HG03135 (cell line): ENCODE measurements around the gene C5orf46.
"Not testable (repeated sequence)": the region's sequence is repeated elsewhere in the genome, so short reads cannot be mapped to it uniquely, and the experiment has no call there.

Source experiments
- ATAC-seq: cut with Tn5 transposase; IDR thresholded peaks from one replicate; pipeline ENCODE4 v1.9.1; 2021; ENCODE audit warnings: mild to moderate bottlenecking, moderate library complexity; ENCODE audit not compliant: unreplicated experiment

C5orf46 gene

DNA sequence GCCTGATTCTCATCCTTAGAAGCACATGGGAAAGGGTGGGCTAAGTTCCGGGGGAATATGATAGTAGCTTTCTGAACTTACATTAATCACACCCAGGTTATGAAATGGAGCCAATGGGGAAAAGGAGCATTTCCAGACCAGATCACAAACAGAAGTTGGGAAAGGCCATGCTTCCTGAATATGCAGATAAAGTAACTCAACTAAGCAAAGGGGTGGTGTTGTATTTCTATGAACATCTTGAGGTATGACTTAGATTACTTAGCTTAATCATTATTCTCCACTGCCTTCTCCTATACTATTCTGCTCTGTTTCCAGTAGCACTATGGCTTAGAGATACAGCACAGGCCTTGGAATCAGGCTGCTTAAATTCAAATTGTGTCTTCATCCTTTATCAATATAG lies 10.5 kb downstream of the C5orf46 start:
- ATAC-seq, result no peak

DNA sequence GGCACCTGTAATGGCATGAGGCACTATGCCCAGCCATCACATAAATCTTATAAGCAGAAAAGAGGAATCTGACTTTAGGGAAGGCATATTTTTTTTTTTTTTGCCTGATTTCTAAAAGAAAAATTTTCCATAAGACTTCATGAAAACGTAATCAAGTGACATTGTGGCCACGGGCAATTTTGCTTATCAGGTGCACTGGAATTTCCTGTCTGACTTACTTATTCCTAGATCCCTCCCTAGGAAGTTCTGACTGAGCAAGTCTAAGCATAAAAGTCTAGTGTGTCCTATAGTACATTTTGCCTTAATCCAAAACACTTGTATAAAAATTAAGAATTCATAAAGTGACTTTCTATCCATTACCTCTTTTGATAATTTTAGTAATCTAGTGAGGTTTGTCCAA lies 12.5 kb downstream of the C5orf46 start:
- no peak for ATAC-seq

DNA sequence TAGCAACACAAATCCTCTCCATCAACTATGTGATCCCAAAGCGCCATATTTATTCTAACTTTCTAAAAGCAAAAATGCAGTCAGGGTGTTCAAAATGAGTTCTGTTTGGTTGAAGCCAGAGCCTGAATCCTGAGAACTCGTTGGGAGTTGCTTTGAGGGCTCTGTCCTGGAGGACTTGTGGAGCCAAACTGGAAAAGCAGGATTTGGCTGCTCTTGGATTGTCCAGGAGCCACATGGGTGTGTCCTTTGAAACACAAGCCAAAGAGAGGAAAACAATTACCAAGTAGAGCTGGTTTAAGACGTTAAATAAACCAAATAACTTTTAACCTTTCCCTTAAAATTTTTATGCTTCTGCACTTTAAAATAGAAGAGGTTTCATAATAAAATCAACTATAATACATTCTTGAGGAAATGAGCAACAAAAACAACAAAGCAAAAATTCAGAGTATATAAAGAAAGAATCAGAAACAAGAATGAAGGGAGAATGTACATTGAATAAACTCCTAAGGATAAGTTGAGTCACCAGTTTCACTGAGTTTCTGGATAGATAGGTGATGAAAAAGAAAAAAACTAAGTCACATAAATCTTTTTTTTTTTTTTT lies 13.5 kb downstream of the C5orf46 start:
- ATAC-seq, result no peak

DNA sequence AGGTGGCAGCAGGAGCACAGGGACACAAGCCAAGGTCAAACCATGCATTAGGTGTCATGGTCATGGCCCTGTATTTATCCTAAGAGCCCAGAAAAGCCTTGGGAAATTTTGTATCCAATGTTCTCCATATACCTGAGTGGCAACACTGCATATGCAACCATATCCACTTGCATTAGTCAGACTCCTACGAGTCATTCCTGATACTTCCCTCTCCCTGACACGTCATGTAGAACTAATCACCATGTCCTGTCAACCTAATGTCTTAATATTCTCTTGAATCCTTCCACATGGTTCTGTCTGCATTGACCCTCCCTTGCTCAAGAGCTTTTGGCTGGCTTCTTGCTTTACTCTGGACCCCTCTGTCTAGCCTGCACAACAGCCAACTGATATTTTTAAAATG lies 18.4 kb downstream of the C5orf46 start:
- no peak for ATAC-seq

DNA sequence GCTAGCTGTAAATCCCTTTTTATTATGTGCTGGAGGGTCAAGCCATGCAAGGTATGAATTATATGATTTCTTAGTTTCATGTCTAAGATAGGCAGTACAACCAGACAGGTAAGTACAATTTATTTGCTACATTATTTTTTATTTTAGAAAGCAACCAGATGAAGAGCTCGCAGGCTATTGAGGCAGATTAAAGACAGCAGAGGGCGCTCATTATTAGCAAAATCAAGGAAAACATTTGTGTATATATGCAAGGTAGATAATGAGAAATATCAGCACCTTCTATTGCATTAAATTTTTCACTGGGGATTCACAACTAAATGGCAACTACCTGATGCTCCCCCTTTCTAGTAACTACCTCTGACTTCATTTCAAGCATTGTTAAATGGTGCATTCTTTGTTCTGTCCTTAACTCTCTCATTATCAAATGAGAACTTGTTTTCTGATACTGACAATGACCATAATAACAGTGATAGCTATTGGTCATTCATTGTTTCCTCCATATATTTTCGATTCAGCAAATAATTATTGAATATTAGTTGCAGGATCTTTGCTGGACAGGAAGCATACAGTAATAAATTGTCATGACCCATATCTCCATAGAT lies 19.2 kb downstream of the C5orf46 start:
- ATAC-seq, result no peak

DNA sequence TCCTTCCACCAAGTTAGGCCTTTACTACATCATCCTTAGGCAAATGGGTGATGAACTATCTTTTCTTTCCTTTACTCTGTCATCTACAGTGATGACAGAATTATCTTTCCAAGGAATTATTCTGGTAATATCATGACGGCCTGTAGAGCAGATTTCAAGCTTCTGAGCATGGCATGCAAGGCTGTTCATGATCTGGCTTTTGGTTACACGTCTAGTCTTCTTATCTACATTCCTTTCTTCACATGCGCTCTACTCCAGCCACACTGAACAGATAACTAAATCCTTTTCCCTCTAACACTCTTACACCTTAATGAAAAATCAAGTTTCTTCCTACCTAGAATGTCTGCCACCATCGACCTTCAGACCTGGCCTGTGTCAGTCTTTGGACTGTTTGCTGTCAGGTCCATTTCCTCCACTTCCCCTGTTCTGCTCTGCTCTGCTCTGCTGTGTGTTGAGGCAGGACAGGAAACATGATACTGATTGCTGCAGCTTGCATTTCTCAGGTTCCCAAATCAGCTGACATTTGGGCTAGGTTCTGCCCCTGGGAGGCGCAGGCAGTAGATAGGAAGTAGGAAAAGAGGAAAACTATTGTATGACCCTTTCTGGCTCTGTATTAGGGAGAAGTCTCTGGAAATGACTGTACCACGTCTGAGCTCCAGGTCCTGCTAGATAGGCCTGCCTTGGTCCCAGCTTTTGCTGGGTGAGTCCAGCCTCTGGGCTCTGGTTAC lies 23.6 kb downstream of the C5orf46 start:
- ATAC-seq, result no peak

DNA sequence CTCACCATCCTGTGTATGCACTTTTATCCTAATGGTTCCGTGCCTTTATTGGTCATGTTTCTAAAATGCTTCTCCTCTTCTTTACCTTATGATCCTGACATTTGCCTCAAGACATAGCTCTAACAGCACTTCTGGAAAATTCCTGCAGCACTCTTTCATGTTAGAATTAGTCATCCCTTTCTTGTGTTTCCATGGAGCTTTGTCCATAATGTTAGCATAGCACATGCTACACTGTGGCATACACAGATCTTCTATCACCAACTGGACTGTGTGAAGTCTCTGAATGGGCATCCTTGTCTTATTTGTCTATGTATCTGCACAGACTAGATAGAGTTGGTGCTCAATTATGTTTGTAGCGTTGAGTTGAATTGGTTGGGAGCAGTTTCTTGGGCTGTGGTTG lies 25.9 kb downstream of the C5orf46 start:
- no peak for ATAC-seq

DNA sequence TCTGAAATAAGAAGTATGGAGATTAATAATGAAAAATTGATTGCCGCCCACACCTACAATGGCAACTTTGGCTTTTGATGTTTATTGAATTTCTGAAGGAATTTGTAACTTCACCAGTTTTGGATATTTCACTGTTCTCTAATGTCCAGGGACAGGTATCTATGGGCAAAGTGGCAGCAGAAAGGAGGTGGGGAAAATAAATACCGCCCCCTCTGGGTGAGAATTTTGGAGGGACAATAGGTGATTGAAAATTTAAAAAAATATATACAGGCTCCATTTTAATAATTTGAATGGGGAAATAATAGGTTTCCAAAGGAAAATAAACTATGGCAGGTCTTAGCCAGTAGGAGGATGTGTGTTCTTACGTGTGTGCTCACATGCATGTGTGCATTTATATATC lies 26.6 kb downstream of the C5orf46 start:
- no peak for ATAC-seq

DNA sequence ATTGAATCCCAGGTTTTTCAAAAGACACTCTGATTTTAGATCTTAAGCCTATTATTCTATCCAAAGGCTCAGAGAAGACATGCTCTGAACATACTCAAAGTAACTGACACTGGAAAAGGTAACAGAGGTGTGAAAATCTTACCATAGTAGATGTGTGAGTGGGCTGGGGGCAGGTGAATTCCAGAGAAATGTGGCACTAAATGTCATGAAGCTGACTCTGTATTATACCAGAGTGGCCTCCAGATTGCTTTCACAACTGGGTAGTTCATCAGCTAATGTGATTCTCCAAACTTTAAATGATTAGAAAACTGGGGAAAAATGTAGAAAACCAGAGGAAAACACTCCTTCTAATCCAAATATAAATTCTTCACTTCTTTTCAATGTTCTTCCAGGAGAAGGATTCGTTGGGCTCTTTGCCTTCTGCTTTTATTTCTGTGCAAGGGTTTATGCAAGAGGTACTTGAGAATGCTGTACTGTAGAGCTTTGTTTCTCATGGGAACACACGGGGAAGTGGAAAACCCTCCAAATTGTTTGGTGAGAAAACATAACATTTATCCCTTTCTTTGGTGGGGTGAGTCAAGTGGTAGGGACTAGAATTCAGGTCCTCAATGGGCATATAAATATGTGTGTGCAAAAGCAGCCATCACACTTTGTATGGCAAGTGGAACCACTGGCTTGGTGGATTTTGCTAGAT lies 28.1 kb downstream of the C5orf46 start, which contains the start of gene SCGB3A2:
TSS of gene SCGB3A2 (plus strand) at position 646 of the 694 bp plus-strand sequence. CDS start 93 bp downstream, outside the sequence.
- no peak for ATAC-seq

DNA sequence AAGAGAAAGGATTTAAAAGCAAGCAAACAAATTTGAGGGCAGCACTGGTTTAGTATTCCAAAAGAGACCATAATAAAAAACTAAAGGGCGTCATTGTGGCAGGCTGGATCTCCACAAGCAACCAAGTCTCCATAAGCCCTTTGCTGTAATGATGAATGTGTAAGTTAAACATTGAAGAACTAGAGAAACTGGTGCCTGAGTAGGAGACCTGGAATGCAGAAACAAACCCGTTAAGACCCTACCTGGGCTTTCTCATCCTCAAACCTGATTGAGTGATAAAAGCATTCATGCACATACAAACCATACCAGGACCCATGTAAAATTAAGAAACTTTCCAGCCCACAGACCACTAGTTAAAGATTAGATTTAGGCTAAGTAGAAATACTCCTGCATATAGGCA lies 29.7 kb downstream of the C5orf46 start:
- no peak for ATAC-seq

DNA sequence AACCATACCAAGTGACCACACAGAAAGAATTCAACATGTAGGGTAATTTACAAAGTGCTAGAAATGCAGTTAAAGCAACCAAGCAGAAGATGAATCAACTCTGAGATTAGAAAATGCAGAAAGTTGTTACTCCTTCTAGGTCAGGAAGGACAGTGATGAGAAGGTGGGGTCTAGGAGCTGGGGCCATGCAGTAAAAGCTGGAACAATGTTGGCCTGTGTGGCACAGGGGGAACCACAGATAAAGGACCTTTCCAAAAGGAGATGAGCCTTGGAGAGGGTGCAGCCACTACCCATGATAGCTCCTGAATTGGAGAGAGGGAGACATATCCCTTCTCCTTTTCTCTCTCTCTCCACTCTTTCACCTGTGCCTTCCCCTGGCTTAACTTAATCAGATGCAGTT lies 30.2 kb downstream of the C5orf46 start:
- ATAC-seq, result no peak

DNA sequence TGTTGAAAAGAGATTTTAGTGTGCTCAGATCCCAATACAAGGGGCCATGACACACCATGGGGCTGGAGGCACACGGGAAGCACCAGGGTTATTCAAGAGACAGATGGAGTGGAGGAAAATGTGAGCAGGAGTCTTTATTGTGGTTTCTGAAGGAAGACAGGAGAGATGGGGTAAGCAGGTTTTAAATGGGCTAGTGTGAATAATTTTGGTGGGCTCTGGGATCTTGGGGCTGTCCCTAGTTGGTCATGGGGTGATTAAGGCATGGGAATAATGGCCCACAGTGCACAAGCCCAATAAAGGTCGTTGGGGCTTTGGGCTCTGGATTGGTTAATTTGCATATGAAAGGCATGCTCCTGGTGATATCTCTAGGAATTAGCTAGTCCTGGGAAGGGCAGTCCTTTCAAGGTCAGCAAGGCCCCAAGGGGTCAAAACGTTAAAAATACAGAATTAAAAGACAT lies 31.4 kb downstream of the C5orf46 start:
- ATAC-seq, result no peak

DNA sequence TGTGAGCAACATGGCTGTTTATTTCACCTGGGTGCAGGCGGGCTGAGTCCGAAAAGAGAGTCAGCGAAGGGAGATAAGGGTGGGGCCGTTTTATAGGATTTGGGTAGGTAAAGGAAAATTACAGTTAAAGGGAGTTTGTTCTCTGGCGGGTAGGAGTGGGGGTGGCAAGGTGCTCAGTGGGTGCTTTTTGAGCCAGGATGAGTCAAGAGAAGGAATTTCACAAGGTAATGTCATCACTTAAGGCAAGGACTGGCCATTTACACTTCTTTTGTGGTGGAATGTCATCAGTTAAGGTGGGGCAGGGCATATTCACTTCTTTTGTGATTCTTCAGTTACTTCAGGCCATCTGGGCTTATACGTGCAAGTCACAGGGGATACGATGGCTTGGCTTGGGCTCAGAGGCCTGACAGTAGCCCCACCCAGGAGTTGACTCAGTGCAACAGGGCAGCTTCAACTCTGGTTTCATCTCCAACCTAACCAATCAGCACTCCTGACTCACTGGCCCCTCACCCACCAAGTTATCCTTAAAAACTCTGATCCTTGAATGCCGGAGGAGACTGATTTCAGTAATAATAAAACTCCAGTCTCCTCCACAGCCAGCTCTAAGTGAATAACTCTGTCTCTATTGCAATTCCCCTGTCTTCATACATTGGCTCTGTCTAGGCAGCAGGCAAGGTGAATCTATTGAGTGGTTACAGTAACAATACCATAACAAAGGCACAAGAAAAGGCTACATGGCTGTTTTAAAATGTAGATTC lies 32.0 kb downstream of the C5orf46 start:
- ATAC-seq, result not testable (repeated sequence)

DNA sequence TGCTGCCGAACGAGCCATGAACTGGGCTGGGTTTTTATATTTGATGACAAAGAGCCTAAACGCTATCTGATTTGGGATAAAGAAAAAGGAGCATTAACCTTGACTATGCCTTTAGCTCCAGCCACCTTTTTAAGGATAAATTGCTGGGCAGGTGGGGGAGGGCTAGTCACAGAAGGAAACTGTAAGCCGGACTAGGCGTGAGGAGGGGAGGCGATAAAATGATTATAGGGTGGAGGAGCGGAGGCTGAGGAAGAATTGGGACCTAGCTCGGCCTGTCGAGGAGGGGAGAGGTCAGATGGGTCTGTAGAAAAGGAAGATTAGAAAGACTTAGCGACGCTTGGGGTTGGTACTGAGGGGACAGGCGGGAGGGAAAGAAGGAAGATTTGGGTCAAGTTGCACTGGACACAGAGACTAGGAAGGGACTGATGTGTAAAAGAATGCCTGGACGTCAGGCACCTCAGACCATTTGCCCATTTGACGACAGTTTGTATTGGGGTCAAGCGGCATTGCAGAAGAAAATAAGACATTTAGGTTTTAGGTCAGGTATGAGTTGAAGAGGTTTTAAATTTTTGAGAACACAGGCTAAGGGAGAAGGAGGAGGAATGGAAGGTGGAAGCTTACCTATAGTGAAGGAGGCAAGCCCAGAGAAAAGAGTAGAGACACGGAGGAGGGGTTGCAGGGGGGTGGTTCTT lies 33.4 kb downstream of the C5orf46 start:
- ATAC-seq, result not testable (repeated sequence)

DNA sequence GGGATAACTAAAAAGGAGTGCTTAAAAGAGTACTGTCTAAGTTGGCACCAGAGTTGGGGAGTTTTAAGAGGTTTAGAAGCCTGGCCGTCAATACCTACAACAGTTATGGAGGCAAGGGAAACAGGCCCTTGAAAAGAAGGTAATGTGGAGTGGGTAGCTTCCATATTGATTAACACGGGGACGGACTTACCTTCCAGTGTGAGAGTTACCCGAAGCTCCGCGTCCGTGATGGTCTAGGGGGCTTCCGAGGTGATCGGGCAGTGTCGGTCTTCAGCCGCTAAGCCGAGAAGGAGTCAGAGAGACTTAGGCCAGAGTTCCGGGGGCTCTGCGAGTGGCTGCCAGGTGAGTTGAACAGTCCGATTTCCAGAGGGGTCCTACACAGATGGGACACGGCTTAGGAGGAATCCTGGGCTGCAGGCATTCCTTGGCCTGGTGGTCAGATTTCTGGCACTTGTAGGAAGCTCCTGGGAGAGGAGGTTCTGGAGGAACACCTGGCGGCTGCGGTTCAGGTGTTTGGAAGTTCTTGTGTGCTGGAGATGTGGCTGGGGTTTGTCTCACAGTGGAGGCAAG lies 34.3 kb downstream of the C5orf46 start:
- ATAC-seq, result not testable (repeated sequence)

DNA sequence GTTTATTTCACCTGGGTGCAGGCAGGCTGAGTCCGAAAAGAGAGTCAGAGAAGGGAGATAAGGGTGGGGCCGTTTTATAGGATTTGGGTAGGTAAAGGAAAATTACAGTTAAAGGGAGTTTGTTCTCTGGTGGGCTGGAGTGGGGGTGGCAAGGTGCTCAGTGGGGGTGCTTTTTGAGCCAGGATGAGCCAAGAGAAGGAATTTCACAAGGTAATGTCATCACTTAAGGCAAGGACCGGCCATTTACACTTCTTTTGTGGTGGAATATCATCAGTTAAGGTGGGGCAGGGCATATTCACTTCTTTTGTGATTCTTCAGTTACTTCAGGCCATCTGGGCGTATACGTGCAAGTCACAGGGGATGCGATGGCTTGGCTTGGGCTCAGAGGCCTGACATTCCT lies 36.4 kb downstream of the C5orf46 start:
- not testable (repeated sequence) for ATAC-seq

DNA sequence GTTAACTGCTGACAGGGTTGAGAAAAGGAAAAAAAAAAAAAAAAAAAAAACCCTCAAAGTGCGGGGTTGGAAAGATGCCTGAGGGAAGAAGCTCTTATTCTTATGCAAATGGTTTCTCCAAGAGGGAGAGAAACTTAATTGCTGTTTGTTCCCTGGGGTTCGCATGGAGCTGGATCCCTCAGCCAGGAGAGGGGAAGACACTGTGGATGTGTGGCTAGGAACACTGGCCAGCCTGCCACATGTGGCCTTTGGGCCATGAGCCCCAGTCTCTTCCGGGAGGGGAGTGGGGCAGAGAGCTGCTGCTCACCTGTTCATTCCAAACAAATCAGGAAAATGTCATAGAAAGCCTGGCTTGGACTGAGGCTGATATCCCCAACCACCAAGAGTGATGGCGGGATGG lies 37.2 kb downstream of the C5orf46 start:
- ATAC-seq, result no peak

DNA sequence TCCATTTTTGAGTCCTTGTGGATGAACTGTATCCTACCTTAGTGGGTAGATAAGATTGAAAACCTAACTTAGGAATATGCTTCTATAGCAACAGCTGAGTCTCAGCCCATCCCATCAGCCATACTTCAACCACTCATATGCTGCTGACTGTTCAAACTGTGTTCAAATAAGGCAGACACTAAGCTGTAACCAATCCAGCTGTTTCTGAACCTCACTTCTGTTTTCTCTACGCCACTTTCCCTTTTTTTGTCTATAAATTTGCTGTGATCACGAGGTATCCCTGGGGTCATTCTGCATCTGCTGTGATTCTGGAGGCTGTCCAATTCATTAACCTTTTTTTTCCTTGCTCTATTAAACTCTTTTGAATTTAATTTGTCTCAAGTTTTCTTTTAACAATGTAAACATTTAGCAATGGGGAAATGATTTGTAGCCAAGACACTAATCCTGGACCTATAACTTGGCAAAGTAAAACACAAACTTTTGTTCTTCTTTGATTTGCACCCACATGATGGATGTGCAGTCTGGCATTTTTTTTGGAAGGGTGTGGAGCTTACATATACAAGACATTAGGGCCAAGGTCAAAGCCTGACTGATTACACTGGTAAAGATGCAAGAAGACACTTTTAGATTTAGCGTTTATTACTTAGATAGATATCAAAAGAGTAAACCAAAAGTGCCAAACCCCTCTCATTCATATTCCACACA lies 42.7 kb downstream of the C5orf46 start:
- no peak for ATAC-seq

DNA sequence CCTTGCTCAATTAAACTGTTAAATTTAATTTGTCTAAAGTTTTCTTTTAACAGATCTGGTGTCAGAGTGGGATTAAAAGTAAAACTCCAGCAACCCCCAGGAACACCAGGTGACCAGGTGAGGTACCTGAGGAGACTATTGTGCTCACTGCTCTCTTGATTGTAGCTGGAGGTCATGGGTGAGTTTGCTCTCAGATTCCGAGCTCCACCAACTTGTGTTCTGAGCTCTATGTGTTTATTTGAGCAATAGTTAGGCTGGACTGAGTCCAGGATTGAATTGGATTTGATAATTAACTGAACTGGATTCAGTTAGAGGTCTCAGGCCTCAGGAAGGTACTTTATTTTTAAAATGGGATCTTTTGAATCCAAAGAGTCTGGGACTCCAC lies 45.7 kb downstream of the C5orf46 start:
- ATAC-seq, result no peak
